Loucy (cell line): ENCODE measurements around the gene DBN1.

ENCODE experiments used
- CTCF ChIP-seq: fragments of 200-600 bp; sonication (generic); conservative IDR thresholded peaks from 2 replicates; pipeline ENCODE4 v1.5.1; 2014; ENCODE audit warnings: mild to moderate bottlenecking, antibody characterized with exemption, low read length
- EZH2phosphoT487 ChIP-seq: fragments of 200-600 bp; IDR thresholded peaks from 2 replicates; pipeline ENCODE4 v1.6.1; 2018; ENCODE audit warnings: antibody characterized with exemption, mild to moderate bottlenecking, moderate library complexity, borderline replicate concordance

- no peak for TF ChIP-seq CTCF
- no peak for TF ChIP-seq EZH2phosphoT487
These were observed 33.0 kb downstream of the DBN1 start for GRCh38 chr5:177440211-177440989.
